Mesothelial cell of epicardium (in vitro differentiated cells): ENCODE data around the gene FLOT1. TPM values are rescaled to one million over a fixed set of nuclear protein-coding genes. Genes with fewer than 3 reads are reported as not detected.

Experiments
- DNase-seq, 2 experiments: peaks; one replicate each; pipeline ENCODE4 v3.0.0; 2021; ENCODE audit warnings: low spot score in 2 of 2; ENCODE audit not compliant: unreplicated experiment in 2 of 2
- H3K27ac Mint-ChIP-seq: 2 replicates; pipeline ENCODE4 v1.8.0; 2021; ENCODE audit warnings: mixed read lengths
- H3K27me3 Mint-ChIP-seq: 2 replicates; pipeline ENCODE4 v1.8.0; 2021; ENCODE audit warnings: low read depth, mixed read lengths
- H3K36me3 Mint-ChIP-seq: 2 replicates; pipeline ENCODE4 v1.8.0; 2021; ENCODE audit warnings: mixed read lengths
- H3K4me1 Mint-ChIP-seq: 2 replicates; pipeline ENCODE4 v1.8.0; 2021; ENCODE audit warnings: mixed read lengths
- H3K4me3 Mint-ChIP-seq: 2 replicates; pipeline ENCODE4 v1.8.0; 2021; ENCODE audit warnings: mild to moderate bottlenecking, moderate library complexity, mixed read lengths
- H3K9me3 Mint-ChIP-seq: 2 replicates; pipeline ENCODE4 v1.8.0; 2021; ENCODE audit warnings: mixed read lengths
- total RNA-seq: library from RNA; stranded (reverse); gene quantifications from 3 replicates; pipeline ENCODE4 v1.2.1, GENCODE V29; 2021
- TF ChIP-seq, protein P1 (sequence below): fragments of 200-600 bp; sonication (generic); IDR thresholded peaks from one replicate; pipeline ENCODE4 v1.5.0; 2021; ENCODE audit warnings: antibody characterized with exemption; ENCODE audit not compliant: unreplicated experiment

FLOT1 gene
- total RNA-seq, 1 donor from 2014 or later = 101 TPM

GRCh38 chr6:30687659-30688431, 54.6 kb downstream of the FLOT1 start:
- H3K4me1 Mint-ChIP-seq = peaks cover 71% of the 10 kb centered on the region
- H3K27me3 Mint-ChIP-seq = no peaks in the 10 kb centered on the region
- TF ChIP-seq, protein P1, sequence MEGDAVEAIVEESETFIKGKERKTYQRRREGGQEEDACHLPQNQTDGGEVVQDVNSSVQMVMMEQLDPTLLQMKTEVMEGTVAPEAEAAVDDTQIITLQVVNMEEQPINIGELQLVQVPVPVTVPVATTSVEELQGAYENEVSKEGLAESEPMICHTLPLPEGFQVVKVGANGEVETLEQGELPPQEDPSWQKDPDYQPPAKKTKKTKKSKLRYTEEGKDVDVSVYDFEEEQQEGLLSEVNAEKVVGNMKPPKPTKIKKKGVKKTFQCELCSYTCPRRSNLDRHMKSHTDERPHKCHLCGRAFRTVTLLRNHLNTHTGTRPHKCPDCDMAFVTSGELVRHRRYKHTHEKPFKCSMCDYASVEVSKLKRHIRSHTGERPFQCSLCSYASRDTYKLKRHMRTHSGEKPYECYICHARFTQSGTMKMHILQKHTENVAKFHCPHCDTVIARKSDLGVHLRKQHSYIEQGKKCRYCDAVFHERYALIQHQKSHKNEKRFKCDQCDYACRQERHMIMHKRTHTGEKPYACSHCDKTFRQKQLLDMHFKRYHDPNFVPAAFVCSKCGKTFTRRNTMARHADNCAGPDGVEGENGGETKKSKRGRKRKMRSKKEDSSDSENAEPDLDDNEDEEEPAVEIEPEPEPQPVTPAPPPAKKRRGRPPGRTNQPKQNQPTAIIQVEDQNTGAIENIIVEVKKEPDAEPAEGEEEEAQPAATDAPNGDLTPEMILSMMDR = no peak
- H3K4me3 Mint-ChIP-seq = peak overlapping the region; percentile 81
- H3K27ac Mint-ChIP-seq = peak overlapping the region; percentile 92
- no peaks in the 10 kb centered on the region for H3K9me3 Mint-ChIP-seq
- no peak for DNase-seq
- H3K36me3 Mint-ChIP-seq = no peaks in the 10 kb centered on the region

DNA sequence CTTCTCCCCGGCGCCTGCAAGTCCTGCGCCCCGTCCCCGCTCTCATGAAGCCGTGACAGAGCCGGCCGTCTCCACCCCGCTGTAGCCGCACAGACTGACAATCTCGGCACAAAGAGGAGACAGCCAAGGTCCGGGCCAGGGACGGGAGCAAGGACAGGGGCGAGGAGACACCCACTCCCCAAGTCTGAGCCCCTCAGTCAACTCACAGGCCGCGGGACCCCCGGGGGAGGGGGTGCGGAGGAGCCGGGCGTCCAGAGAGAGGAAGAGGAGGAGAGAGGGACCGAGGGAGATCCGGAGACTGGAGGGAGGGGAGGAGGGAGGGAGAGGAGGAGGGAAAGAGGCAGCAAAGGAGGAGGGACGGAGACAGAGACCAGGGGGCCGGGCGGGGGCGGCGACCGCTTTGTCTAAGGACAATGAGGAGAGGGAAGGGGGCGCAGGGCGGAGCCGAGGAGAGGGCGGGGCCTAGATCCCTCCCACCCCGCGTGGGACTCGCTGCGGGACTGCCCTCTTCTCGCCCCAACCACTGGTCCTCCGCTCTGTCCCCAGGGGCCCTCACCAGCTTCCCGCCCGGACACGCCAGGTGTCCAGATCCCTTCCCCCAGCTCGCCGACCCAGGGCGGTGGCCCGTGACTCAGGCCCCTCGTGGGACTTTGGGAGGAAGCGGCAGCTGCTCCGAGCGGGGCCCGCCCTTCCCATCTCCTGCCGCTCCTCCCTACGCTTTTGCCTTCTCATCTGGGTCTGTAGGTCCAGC, 55.4 kb downstream of the FLOT1 start:
- H3K36me3 Mint-ChIP-seq = no peaks in the 10 kb centered on the region
- no peaks in the 10 kb centered on the region for H3K27me3 Mint-ChIP-seq
- TF ChIP-seq, protein P1 = no peak
- peaks cover 76% of the 10 kb centered on the region for H3K4me1 Mint-ChIP-seq
- H3K27ac Mint-ChIP-seq = peak overlapping the region; percentile 92
- peak overlapping the region; percentile 81 for H3K4me3 Mint-ChIP-seq
- DNase-seq = peak; percentile 72 to 82
- H3K9me3 Mint-ChIP-seq = no peaks in the 10 kb centered on the region

- H3K4me1 Mint-ChIP-seq = peaks cover 76% of the 10 kb centered on the region
- H3K27me3 Mint-ChIP-seq = no peaks in the 10 kb centered on the region
- no peaks in the 10 kb centered on the region for H3K36me3 Mint-ChIP-seq
- DNase-seq = no peak
- H3K4me3 Mint-ChIP-seq = peak within 1 kb of the TSS; percentile 81
- no peaks in the 10 kb centered on the region for H3K9me3 Mint-ChIP-seq
- TF ChIP-seq, protein P1 = no peak
- H3K27ac Mint-ChIP-seq = peak within 1 kb of the TSS; percentile 92
Measured at GRCh38 chr6:30686009-30686907, 56.2 kb downstream of the FLOT1 start, which contains the start of gene PPP1R18. TSS of gene PPP1R18 (minus strand) at chr6:30686645. CDS start at chr6:30686018, 627 bp downstream.

- peaks cover 73% of the 10 kb centered on the region for H3K4me1 Mint-ChIP-seq
- H3K27ac Mint-ChIP-seq = peak overlapping the region; percentile 82
- H3K9me3 Mint-ChIP-seq = no peaks in the 10 kb centered on the region
- no peak for DNase-seq
- H3K4me3 Mint-ChIP-seq = peak overlapping the region; percentile 81
- no peaks in the 10 kb centered on the region for H3K36me3 Mint-ChIP-seq
- TF ChIP-seq, protein P1 = no peak
- H3K27me3 Mint-ChIP-seq = no peaks in the 10 kb centered on the region
Measured at GRCh38 chr6:30685157-30686008, 57.1 kb downstream of the FLOT1 start.
